Heart left ventricle (tissue), 16 donors: Measurements from ENCODE around the gene SLC35F5. TPM values are rescaled to one million over a fixed set of nuclear protein-coding genes. Genes with fewer than 3 reads are reported as not detected.

Source experiments
- ATAC-seq, 4 donors: fragments of 200-7000 bp; cut with Tn5 transposase; one replicate each; pipeline ENCODE4 v1.9.1; 2020 to 2022; ENCODE audit warnings: moderate library complexity in 4 of 4, mild to moderate bottlenecking in 3 of 4, moderate number of reproducible peaks in 1 of 4
- DNase-seq, 5 donors: peaks; one replicate each; pipeline ENCODE4 v3.0.0-alpha.2; 2020
- H3K27ac ChIP-seq, 12 donors: fragments of 200-600 bp; sonication (generic) in 4 of 12; one replicate each; pipeline versions ENCODE4 v1.5.0 to v1.8.0; 2016 to 2022; ENCODE audit warnings: mild to moderate bottlenecking in 2 of 12
- H3K27me3 ChIP-seq, 9 donors: fragments of 200-600 bp; sonication (generic) in 2 of 9; one replicate each; pipeline versions ENCODE4 v1.5.1 to v1.8.0; 2016 to 2022; ENCODE audit warnings: mild to moderate bottlenecking in 3 of 9
- H3K36me3 ChIP-seq, 9 donors: fragments of 200-600 bp; sonication (generic) in 2 of 9; one replicate each; pipeline versions ENCODE4 v1.5.0 to v1.8.0; 2018 to 2022; ENCODE audit warnings: mild to moderate bottlenecking in 2 of 9
- H3K4me1 ChIP-seq, 12 donors: fragments of 200-600 bp; sonication (generic) in 4 of 12; one replicate each; pipeline versions ENCODE4 v1.5.0 to v1.8.0; 2016 to 2022; ENCODE audit warnings: mild to moderate bottlenecking in 3 of 12
- H3K4me3 ChIP-seq, 12 donors: fragments of 200-600 bp; sonication (generic) in 4 of 12; one replicate each; pipeline versions ENCODE4 v1.5.0 to v1.8.0; 2017 to 2022; ENCODE audit warnings: mild to moderate bottlenecking in 9 of 12, moderate library complexity in 4 of 12
- H3K9me3 ChIP-seq, 12 donors: fragments of 200-600 bp; sonication (generic) in 4 of 12; one replicate each; pipeline versions ENCODE4 v1.5.0 to v1.8.0; 2016 to 2022; ENCODE audit warnings: mild to moderate bottlenecking in 1 of 12
- POLR2A ChIP-seq, 2 donors: fragments of 450-650 bp; IDR thresholded peaks; one replicate each; pipeline ENCODE4 v1.6.1; 2017; ENCODE audit warnings: antibody characterized with exemption in 2 of 2, mild to moderate bottlenecking in 2 of 2, moderate library complexity in 2 of 2
- WGBS, 4 donors: extraction: QIAGEN DNeasy Blood & Tissue Kit in 2 of 4; methylation state at CpG; one replicate each; pipeline versions ENCODE4 v1.1.5 to v1.1.7; 2013 to 2018; 5-methylcytosine and 5-hydroxymethylcytosine counted together
- intact Hi-C, 10 donors: fragments of 100-400 bp; cut with DNase I; formaldehyde crosslinking; loops; one replicate each; pipeline versions ENCODE4 v1.11.1 to v1.14.2; 2022
- polyA plus RNA-seq, 2 donors: library from polyadenylated mRNA; stranded (reverse); fragments of 200-250 nt; gene quantifications; one replicate each; pipeline ENCODE4 v1.2.3, GENCODE V29; 2013
- total RNA-seq, 9 donors: library from RNA; depleted of rRNA in 2 of 9; stranded (reverse); fragments of >200 nt in 2 of 9; fragmentation: NEBNext Ultra II Directional in 3 of 9; extraction: Animal tissue kit (Norgen Biotek cat#: 25700) in 3 of 9; gene quantifications; one replicate each; pipeline versions ENCODE4 v1.1.0 to v1.2.4, GENCODE V29; 2016 to 2023
- TF ChIP-seq, protein P1 (sequence below), 12 donors: fragments of 200-600 bp; sonication (generic) in 4 of 12; IDR thresholded peaks; one replicate each; pipeline versions ENCODE4 v1.5.0 to v1.8.0; 2018 to 2022; ENCODE audit warnings: antibody characterized with exemption in 12 of 12, mild to moderate bottlenecking in 5 of 12
- donor health status: ischemic (EF 13 %, LVEDD 7.1; RV severe dilation, severe dysfunction).
- donor health status: healthy with polysubstance abuse.
- donor health status: DM: no; HTN: yes; CAD: no.
- donor health status: DM: no; HTN: no; CAD: no.
- donor health status: ischemic (EF 25% LVEDD 6.9; RV normal size, moderate dysfunction).
- donor health status: ischemic (EF 25% LVEDD 5.7; RV mildly dilated, moderate dysfunction).
- donor health status: healthy.
- donor health status: DM: yes; HTN: yes; CAD: no.
- donor health status: ischemic (EF 35%, LVEDD 5.7; RV mildly dilated, moderate dysfunction).
- donor health status: nonischemic (EF 11% LVEDD 7.7; RV severe dilation, severe dysfunction).
- donor health status: DM: yes; HTN: yes; CAD: no.
- donor health status: PGD.
- donor health status: ischemic (EF 29% LVEDD 5.4; RV normal size, mild dysfunction).
- donor health status: nonischemic (EF 23%, LVEDD 6.1; RV moderate dilation, normal function).

SLC35F5 gene
- total and polyA plus RNA-seq, 11 donors, result 22.6 to 97.2 (median 61.9) TPM

DNA sequence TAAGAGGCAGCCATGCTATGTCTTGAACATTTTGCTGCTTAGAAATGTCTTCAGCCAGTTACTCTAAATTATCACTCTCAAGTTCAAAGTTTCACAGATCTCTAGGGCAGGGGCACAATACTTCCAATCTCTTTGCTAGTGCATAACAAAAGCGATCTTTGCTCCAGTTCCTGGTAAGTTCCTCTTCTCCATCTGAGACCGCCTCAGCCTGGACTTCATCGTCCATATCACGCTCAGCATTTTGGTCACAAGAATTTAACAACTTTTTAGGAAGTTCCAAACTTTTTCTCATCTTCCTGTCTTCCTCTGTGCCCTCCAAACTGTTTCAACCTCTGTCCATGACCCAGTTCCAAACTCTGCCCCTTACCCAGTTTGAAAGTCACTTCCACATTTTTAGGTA, 8.8 kb upstream of the SLC35F5 start:
- no peaks in the 10 kb centered on the region for H3K27me3 ChIP-seq
- DNase-seq (no peak), ATAC-seq (no peak)
- 82 to 94% (median 87%) methylated on average over 4 of the region's 4 CpGs for WGBS, 4 donors
- no peak overlapping the region for H3K4me3 ChIP-seq
- TF ChIP-seq, protein P1, sequence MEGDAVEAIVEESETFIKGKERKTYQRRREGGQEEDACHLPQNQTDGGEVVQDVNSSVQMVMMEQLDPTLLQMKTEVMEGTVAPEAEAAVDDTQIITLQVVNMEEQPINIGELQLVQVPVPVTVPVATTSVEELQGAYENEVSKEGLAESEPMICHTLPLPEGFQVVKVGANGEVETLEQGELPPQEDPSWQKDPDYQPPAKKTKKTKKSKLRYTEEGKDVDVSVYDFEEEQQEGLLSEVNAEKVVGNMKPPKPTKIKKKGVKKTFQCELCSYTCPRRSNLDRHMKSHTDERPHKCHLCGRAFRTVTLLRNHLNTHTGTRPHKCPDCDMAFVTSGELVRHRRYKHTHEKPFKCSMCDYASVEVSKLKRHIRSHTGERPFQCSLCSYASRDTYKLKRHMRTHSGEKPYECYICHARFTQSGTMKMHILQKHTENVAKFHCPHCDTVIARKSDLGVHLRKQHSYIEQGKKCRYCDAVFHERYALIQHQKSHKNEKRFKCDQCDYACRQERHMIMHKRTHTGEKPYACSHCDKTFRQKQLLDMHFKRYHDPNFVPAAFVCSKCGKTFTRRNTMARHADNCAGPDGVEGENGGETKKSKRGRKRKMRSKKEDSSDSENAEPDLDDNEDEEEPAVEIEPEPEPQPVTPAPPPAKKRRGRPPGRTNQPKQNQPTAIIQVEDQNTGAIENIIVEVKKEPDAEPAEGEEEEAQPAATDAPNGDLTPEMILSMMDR (IDR thresholded peaks at IDR 0.05), result no peak
- TF ChIP-seq POLR2A (IDR thresholded peaks at IDR 0.05), result no peak
- H3K9me3 ChIP-seq, result no peaks in the 10 kb centered on the region
- intact Hi-C loops, result no loop called here
- peak overlapping the region in 1 of 12 donors; percentile 47 for H3K27ac ChIP-seq
- H3K36me3 ChIP-seq, result no peaks in the 10 kb centered on the region
- peaks cover 0 to 7% (median 0%) of the 10 kb centered on the region in 12 donors for H3K4me1 ChIP-seq

DNA sequence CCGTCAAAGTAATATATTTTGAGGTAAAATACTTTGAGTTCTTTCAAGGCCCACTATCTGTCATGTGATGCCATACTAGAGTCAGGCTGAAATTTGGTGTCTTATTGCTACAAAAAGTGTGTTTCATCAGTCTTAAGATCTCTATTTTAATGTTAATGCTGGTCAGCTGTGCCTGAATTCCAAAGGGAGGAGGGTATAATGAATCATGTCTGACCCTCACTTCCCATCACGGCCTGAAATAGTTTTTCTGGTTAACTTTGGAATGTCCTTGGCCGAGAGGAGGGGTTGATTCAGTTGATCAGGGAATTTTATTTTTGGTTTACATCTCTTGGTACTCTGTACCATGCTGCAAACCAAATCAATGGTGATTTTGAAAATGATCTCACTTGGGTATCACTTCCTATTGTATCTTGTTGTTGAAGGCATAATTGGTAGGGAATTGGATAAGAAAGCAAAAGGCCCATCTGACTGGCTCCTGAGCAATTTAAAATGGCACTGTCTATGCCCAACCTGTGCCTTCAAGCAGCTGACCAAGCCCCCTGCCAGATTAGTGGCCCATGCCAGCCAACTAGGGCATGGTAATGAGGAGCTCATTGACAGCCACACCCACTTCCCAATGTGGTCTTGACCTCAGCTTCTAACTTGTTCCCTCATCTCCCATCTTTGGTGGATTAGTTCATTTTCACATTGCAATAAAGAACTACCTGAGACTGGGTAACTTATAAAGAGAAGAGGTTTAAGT, 6.1 kb upstream of the SLC35F5 start:
- 58 to 72% (median 67%) methylated on average over 3 of the region's 3 CpGs for WGBS, 4 donors
- no peaks in the 10 kb centered on the region for H3K36me3 ChIP-seq
- no peaks in the 10 kb centered on the region for H3K9me3 ChIP-seq
- intact Hi-C loops, result loop anchor here in 1 of 10 donors (5.0 kb wide), 1 partner anchor 125 kb away; no protein-coding TSS in a partner anchor
- peak overlapping the region in 1 of 12 donors; percentile 24 for H3K27ac ChIP-seq
- H3K4me3 ChIP-seq, result no peak overlapping the region
- TF ChIP-seq POLR2A (IDR thresholded peaks at IDR 0.05), result no peak
- TF ChIP-seq, protein P1 (IDR thresholded peaks at IDR 0.05), result no peak
- DNase-seq (no peak), ATAC-seq (no peak)
- H3K4me1 ChIP-seq, result peaks cover 0 to 16% (median 3%) of the 10 kb centered on the region in 12 donors
- H3K27me3 ChIP-seq, result no peaks in the 10 kb centered on the region

DNA sequence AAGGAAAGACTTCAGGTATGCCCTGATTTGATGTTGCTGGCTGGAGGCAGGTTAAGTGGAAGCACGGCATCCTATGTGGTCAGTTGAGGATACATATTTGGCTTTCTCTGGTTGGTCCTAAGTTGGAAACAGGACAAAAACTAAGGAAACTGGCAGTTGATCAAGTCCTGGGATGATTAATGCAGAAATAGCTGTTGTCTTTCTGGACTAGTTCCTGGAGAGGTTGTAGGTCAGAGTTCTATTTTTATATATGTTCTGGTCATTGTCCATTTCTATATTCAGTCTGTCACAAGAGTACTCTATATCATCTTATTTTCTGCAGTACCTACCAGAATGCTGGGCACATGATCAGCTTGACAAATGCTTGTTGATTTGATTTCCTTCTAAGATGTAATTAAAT, 4.0 kb upstream of the SLC35F5 start:
- peak; percentile 12 to 45 (median 27) for ATAC-seq
- Histone ChIP-seq H3K36me3 (no peaks in the 10 kb centered on the region), H3K27me3 (no peaks in the 10 kb centered on the region), H3K4me1 (peaks cover 0 to 24% (median 9%) of the 10 kb centered on the region in 12 donors), H3K4me3 (no peak overlapping the region), H3K27ac (peak overlapping the region in 10 of 12 donors; percentile 24 to 70 (median 50)), H3K9me3 (no peaks in the 10 kb centered on the region)
- intact Hi-C loops, result loop anchor here in 1 of 10 donors (5.0 kb wide), 1 partner anchor 127 kb away; no protein-coding TSS in a partner anchor
- peak in 2 of 5 donors; percentile 22 to 24 for DNase-seq
- WGBS, 4 donors, result 7 to 25% (median 15%) methylated on average over 1 of the region's 1 CpG
- TF ChIP-seq, protein P1 (IDR thresholded peaks at IDR 0.05), result no peak
- TF ChIP-seq POLR2A (IDR thresholded peaks at IDR 0.05), result no peak

DNA sequence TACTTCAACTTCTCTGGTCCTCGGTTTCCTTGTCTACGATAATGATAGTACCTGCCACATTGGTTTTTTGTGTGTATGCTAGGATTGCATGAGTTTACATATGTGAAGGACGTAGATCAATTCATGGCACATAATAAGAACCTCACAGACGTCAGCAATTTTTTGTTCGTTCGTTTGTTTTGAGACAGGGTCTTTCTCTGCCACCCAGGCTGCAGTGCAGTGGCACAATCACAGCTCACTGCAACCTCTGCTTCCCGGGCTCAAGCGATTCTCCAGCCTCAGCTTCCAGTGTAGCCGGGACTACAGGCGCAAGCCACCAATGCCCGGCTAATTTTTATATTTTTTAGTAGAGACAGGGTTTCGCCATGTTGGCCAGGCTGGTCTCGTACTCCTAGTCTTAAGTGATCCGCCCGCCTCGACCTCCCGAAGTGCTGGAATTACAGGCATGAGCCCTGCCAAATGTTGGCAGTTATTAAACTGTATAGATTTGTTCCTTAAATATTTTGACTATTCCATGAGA, 756 bp upstream of the SLC35F5 start:
- Histone ChIP-seq H3K4me3 (peak overlapping the region; percentile 68 to 97 (median 88)), H3K4me1 (peaks cover 0 to 38% (median 19%) of the 10 kb centered on the region in 12 donors), H3K36me3 (peaks cover 0 to 19% (median 3%) of the 10 kb centered on the region in 9 donors), H3K27ac (peak overlapping the region; percentile 63 to 98 (median 95)), H3K27me3 (no peaks in the 10 kb centered on the region), H3K9me3 (no peaks in the 10 kb centered on the region)
- WGBS, 4 donors, result 19 to 35% (median 27%) methylated on average over 17 of the region's 17 CpGs
- DNase-seq (peak in 1 of 5 donors; percentile 26), ATAC-seq (no peak)
- TF ChIP-seq, protein P1 (IDR thresholded peaks at IDR 0.05), result no peak
- no peak for TF ChIP-seq POLR2A (IDR thresholded peaks at IDR 0.05)
- intact Hi-C loops, result loop anchor here in 7 of 10 donors (5.0 to 10.0 kb wide), 4 partner anchors 60 to 135 kb away; partner anchors contain the start of gene ACTR3 (in 2 of the 7)
